HFFc6 (cell line): ENCODE data around the gene CTSF. TPM values are rescaled to one million over a fixed set of nuclear protein-coding genes. Genes with fewer than 3 reads are reported as not detected.

Source experiments
- DNase-seq: peaks from one replicate; pipeline ENCODE4 v3.0.0-alpha.2; 2018
- H3K27ac Mint-ChIP-seq: 2 replicates; pipeline ENCODE4 v1.8.0; 2020; ENCODE audit warnings: mild to moderate bottlenecking, mixed read lengths
- H3K27me3 Mint-ChIP-seq: 2 replicates; pipeline ENCODE4 v1.8.0; 2021; ENCODE audit warnings: mild to moderate bottlenecking, moderate library complexity, mixed read lengths; ENCODE audit not compliant: insufficient read depth
- H3K36me3 Mint-ChIP-seq: 2 replicates; pipeline ENCODE4 v1.8.0; 2021; ENCODE audit warnings: low read depth, mixed read lengths
- H3K4me1 Mint-ChIP-seq: 2 replicates; pipeline ENCODE4 v1.8.0; 2020; ENCODE audit warnings: low read depth, mixed read lengths
- H3K4me3 Mint-ChIP-seq: 2 replicates; pipeline ENCODE4 v1.8.0; 2020; ENCODE audit warnings: mild to moderate bottlenecking, moderate library complexity, mixed read lengths
- H3K9me3 Mint-ChIP-seq: 2 replicates; pipeline ENCODE4 v1.8.0; 2020; ENCODE audit warnings: mild to moderate bottlenecking, mixed read lengths
- CTCF ChIP-seq: fragments of 200-600 bp; sonication (generic); IDR thresholded peaks from 2 replicates; pipeline ENCODE4 v1.5.0; 2021; ENCODE audit warnings: antibody characterized with exemption, mild to moderate bottlenecking
- total RNA-seq, 6 experiments: library from RNA; stranded (reverse); fragmentation: NEBNext Ultra II Directional; extraction: Animal tissue kit (Norgen Biotek cat#: 25700); gene quantifications; 2 replicates in 1 of 6; 3 replicates in 5 of 6; pipeline ENCODE4 v1.2.3, GENCODE V29; 2021

The CTSF gene
- total RNA-seq, 6 experiments from 2014 or later, result 5.2 to 20.0 (median 6.6) TPM

GRCh38 chr11:66555416-66555815 lies 13.0 kb downstream of the CTSF start:
- no peak for DNase-seq
- Mint-ChIP-seq H3K4me3 (no peak overlapping the region), H3K27me3 (peaks cover 29% of the 10 kb centered on the region), H3K36me3 (no peaks in the 10 kb centered on the region), H3K9me3 (no peaks in the 10 kb centered on the region), H3K27ac (no peak overlapping the region), H3K4me1 (no peaks in the 10 kb centered on the region)
- no peak for TF ChIP-seq CTCF

- Mint-ChIP-seq H3K4me3 (no peak overlapping the region), H3K36me3 (no peaks in the 10 kb centered on the region), H3K27me3 (peaks cover 33% of the 10 kb centered on the region), H3K27ac (no peak overlapping the region), H3K4me1 (no peaks in the 10 kb centered on the region), H3K9me3 (no peaks in the 10 kb centered on the region)
- DNase-seq, result no peak
- no peak for TF ChIP-seq CTCF
Measured at GRCh38 chr11:66554602-66555001, 13.8 kb downstream of the CTSF start.

GRCh38 chr11:66550887-66551286 lies 17.5 kb downstream of the CTSF start:
- Mint-ChIP-seq H3K36me3 (no peaks in the 10 kb centered on the region), H3K4me1 (no peaks in the 10 kb centered on the region), H3K27ac (no peak overlapping the region), H3K9me3 (no peaks in the 10 kb centered on the region), H3K27me3 (peaks cover 29% of the 10 kb centered on the region), H3K4me3 (no peak overlapping the region)
- no peak for DNase-seq
- TF ChIP-seq CTCF, result no peak

GRCh38 chr11:66549696-66550095 lies 18.7 kb downstream of the CTSF start:
- peaks cover 21% of the 10 kb centered on the region for H3K27me3 Mint-ChIP-seq
- no peaks in the 10 kb centered on the region for H3K36me3 Mint-ChIP-seq
- no peak for TF ChIP-seq CTCF
- no peaks in the 10 kb centered on the region for H3K9me3 Mint-ChIP-seq
- H3K4me3 Mint-ChIP-seq, result no peak overlapping the region
- no peak for DNase-seq
- H3K27ac Mint-ChIP-seq, result no peak overlapping the region
- H3K4me1 Mint-ChIP-seq, result peaks cover 6% of the 10 kb centered on the region

GRCh38 chr11:66548774-66549630 lies 19.4 kb downstream of the CTSF start:
- no peak overlapping the region for H3K4me3 Mint-ChIP-seq
- DNase-seq, result no peak
- no peak overlapping the region for H3K27ac Mint-ChIP-seq
- peaks cover 19% of the 10 kb centered on the region for H3K27me3 Mint-ChIP-seq
- no peak for TF ChIP-seq CTCF
- no peaks in the 10 kb centered on the region for H3K36me3 Mint-ChIP-seq
- peaks cover 12% of the 10 kb centered on the region for H3K4me1 Mint-ChIP-seq
- no peaks in the 10 kb centered on the region for H3K9me3 Mint-ChIP-seq
